Spleen (tissue), 11 donors: ENCODE measurements around the gene CLEC5A. TPM values are rescaled to one million over a fixed set of nuclear protein-coding genes. Genes with fewer than 3 reads are reported as not detected.
"Not testable (repeated sequence)": the region's sequence is repeated elsewhere in the genome, so short reads cannot be mapped to it uniquely, and the experiment has no call there.

Experiments
- DNase-seq: peaks from one replicate; pipeline ENCODE4 v3.0.0-alpha.2; 2020
- H3K27ac ChIP-seq, 8 donors: fragments of 200-600 bp; sonication (generic) in 7 of 8; 1 replicate in 4 of 8; 2 replicates in 4 of 8; pipeline versions ENCODE4 v1.5.0 to v1.8.0; 2016 to 2021; ENCODE audit warnings: inconsistent platforms in 4 of 8, mild to moderate bottlenecking in 4 of 8, moderate library complexity in 1 of 8
- H3K27me3 ChIP-seq, 7 donors: fragments of 200-600 bp; sonication (generic) in 6 of 7; replicated peaks in 1 of 7; 1 replicate in 4 of 7; 2 replicates in 3 of 7; pipeline versions ENCODE4 v1.5.0 to v1.8.0; 2016 to 2021; ENCODE audit warnings: inconsistent platforms in 3 of 7, mild to moderate bottlenecking in 1 of 7
- H3K36me3 ChIP-seq, 6 donors: fragments of 200-600 bp; sonication (generic) in 5 of 6; 1 replicate in 4 of 6; 2 replicates in 2 of 6; pipeline versions ENCODE4 v1.5.0 to v1.8.0; 2016 to 2021; ENCODE audit warnings: inconsistent platforms in 2 of 6
- H3K4me1 ChIP-seq, 6 donors: fragments of 200-600 bp; sonication (generic) in 5 of 6; 1 replicate in 3 of 6; 2 replicates in 3 of 6; pipeline versions ENCODE4 v1.5.0 to v1.8.0; 2016 to 2021; ENCODE audit warnings: inconsistent platforms in 3 of 6
- H3K4me3 ChIP-seq, 8 donors: fragments of 200-600 bp; sonication (generic) in 7 of 8; 1 replicate in 4 of 8; 2 replicates in 4 of 8; pipeline versions ENCODE4 v1.5.0 to v1.8.0; 2016 to 2021; ENCODE audit warnings: inconsistent platforms in 4 of 8, mild to moderate bottlenecking in 4 of 8, moderate library complexity in 2 of 8
- H3K9me3 ChIP-seq, 8 donors: fragments of 200-600 bp; sonication (generic) in 7 of 8; 1 replicate in 4 of 8; 2 replicates in 4 of 8; pipeline versions ENCODE4 v1.5.0 to v1.8.0; 2016 to 2021; ENCODE audit warnings: inconsistent platforms in 4 of 8
- CTCF ChIP-seq, 11 experiments: fragments of 200-600 bp in 7 of 11; fragments of 450-650 bp in 4 of 11; sonication (generic) in 4 of 11; IDR thresholded peaks in 8 of 11; conservative IDR thresholded peaks in 3 of 11; 1 replicate in 7 of 11; 2 replicates in 4 of 11; pipeline versions ENCODE4 v1.4.0 to v1.8.0; 2016 to 2021; ENCODE audit warnings: antibody characterized with exemption in 11 of 11, inconsistent platforms in 4 of 11, mild to moderate bottlenecking in 1 of 11
- POLR2A ChIP-seq, 3 donors: fragments of 450-650 bp; IDR thresholded peaks; one replicate each; pipeline ENCODE4 v1.5.1; 2017; ENCODE audit warnings: antibody characterized with exemption in 3 of 3, mild to moderate bottlenecking in 1 of 3
- POLR2AphosphoS5 ChIP-seq, 3 donors: sonication (generic); formaldehyde crosslinking; IDR thresholded peaks; one replicate each; pipeline ENCODE4 v1.5.1; 2017; ENCODE audit warnings: antibody characterized with exemption in 3 of 3
- WGBS, 5 donors: extraction: QIAGEN DNeasy Blood & Tissue Kit in 3 of 5; methylation state at CpG; one replicate each; pipeline versions ENCODE4 v1.1.5 to v1.1.7; 2013 to 2018; 5-methylcytosine and 5-hydroxymethylcytosine counted together
- intact Hi-C: fragments of 100-400 bp; cut with DNase I; formaldehyde crosslinking; loops from one replicate; pipeline ENCODE4 v1.15.0; 2023; ENCODE audit warnings: low total_unique reads
- polyA plus RNA-seq, 3 donors: library from polyadenylated mRNA; stranded (reverse); fragments of 200-250 nt; gene quantifications; one replicate each; pipeline ENCODE4 v1.2.1, GENCODE V29; 2013
- total RNA-seq, 7 donors: library from RNA; depleted of rRNA in 3 of 7; stranded (reverse); fragments of >200 nt in 3 of 7; fragmentation: NEBNext Ultra II Directional in 4 of 7; extraction: Animal tissue kit (Norgen Biotek cat#: 25700) in 4 of 7; gene quantifications; one replicate each; pipeline versions ENCODE4 v1.1.0 to v1.2.1, GENCODE V29; 2016 to 2021
- donor health status: healthy with polysubstance abuse.
- donor health status: DM: no; HTN: no; CAD: no; lungs with moderate emphysema.
- donor health status: DM: no; HTN: no; CAD: no.
- donor health status: Bipolar disorder and iron deficiency.
- donor health status: healthy.
- donor health status: DM: no; HTN: no; CAD: no.
- donor health status: DM: yes; HTN: yes; CAD: no.

Gene CLEC5A
- total and polyA plus RNA-seq, 10 donors, result 0.09 to 5.8 (median 0.91) TPM

GRCh38 chr7:141911391-141911790, 35.4 kb downstream of the CLEC5A start:
- TF ChIP-seq POLR2AphosphoS5 (IDR thresholded peaks at IDR 0.05), result no peak
- no peak for TF ChIP-seq POLR2A (IDR thresholded peaks at IDR 0.05)
- no peak for TF ChIP-seq CTCF (IDR thresholded peaks at IDR 0.05 in 8 of 11, conservative IDR thresholded peaks at IDR 0.05 in 3 of 11)
- Histone ChIP-seq H3K27ac (no peak overlapping the region), H3K4me1 (peaks cover 0 to 5% (median 0%) of the 10 kb centered on the region in 6 donors), H3K4me3 (no peak overlapping the region), H3K36me3 (no peaks in the 10 kb centered on the region), H3K27me3 (no peaks in the 10 kb centered on the region), H3K9me3 (no peaks in the 10 kb centered on the region)
- no peak for DNase-seq
- intact Hi-C loops, result no loop called here

GRCh38 chr7:141906285-141906684, 40.5 kb downstream of the CLEC5A start:
- Histone ChIP-seq H3K27me3 (no peaks in the 10 kb centered on the region), H3K9me3 (no peaks in the 10 kb centered on the region), H3K4me3 (no peak overlapping the region), H3K4me1 (no peaks in the 10 kb centered on the region), H3K36me3 (no peaks in the 10 kb centered on the region), H3K27ac (no peak overlapping the region)
- WGBS, 5 donors, result 77 to 91% (median 86%) methylated on average over 4 of the region's 4 CpGs
- TF ChIP-seq POLR2AphosphoS5 (IDR thresholded peaks at IDR 0.05), result no peak
- TF ChIP-seq POLR2A (IDR thresholded peaks at IDR 0.05), result no peak
- TF ChIP-seq CTCF (IDR thresholded peaks at IDR 0.05 in 8 of 11, conservative IDR thresholded peaks at IDR 0.05 in 3 of 11), result no peak
- DNase-seq, result no peak
- intact Hi-C loops, result no loop called here

- H3K4me1 ChIP-seq, intact Hi-C loops, H3K4me3 ChIP-seq, H3K27ac ChIP-seq, H3K27me3 ChIP-seq, DNase-seq, H3K36me3 ChIP-seq: not testable (repeated sequence)
- H3K9me3 ChIP-seq, result peaks cover 0 to 14% (median 4%) of the 10 kb centered on the region in 8 donors
- 87 to 100% (median 90%) methylated on average over 2 to 3 of the region's 3 CpGs; no CpG with 5 or more reads in 1 of the 5 donors for WGBS, 5 donors
Measured at GRCh38 chr7:141899366-141899765, 47.4 kb downstream of the CLEC5A start.

- Histone ChIP-seq H3K9me3 (no peaks in the 10 kb centered on the region), H3K27me3 (no peaks in the 10 kb centered on the region), H3K36me3 (no peaks in the 10 kb centered on the region), H3K27ac (no peak overlapping the region), H3K4me1 (peaks cover 0 to 5% (median 0%) of the 10 kb centered on the region in 6 donors), H3K4me3 (no peak overlapping the region)
- 45 to 74% (median 55%) methylated on average over 3 of the region's 3 CpGs for WGBS, 5 donors
- DNase-seq, result no peak
- TF ChIP-seq POLR2AphosphoS5 (IDR thresholded peaks at IDR 0.05) (no peak), CTCF (IDR thresholded peaks at IDR 0.05 in 8 of 11, conservative IDR thresholded peaks at IDR 0.05 in 3 of 11) (no peak), POLR2A (IDR thresholded peaks at IDR 0.05) (no peak)
- intact Hi-C loops, result no loop called here
Measured at GRCh38 chr7:141891336-141891735, 55.4 kb downstream of the CLEC5A start.

- intact Hi-C loops, result no loop called here
- Histone ChIP-seq H3K27me3 (no peaks in the 10 kb centered on the region), H3K9me3 (no peaks in the 10 kb centered on the region), H3K4me3 (no peak overlapping the region), H3K27ac (peak overlapping the region in 4 of 8 donors; percentile 53 to 76 (median 72)), H3K36me3 (no peaks in the 10 kb centered on the region), H3K4me1 (peaks cover 0 to 5% (median 0%) of the 10 kb centered on the region in 6 donors)
- no peak for TF ChIP-seq CTCF (IDR thresholded peaks at IDR 0.05 in 8 of 11, conservative IDR thresholded peaks at IDR 0.05 in 3 of 11)
- no peak for TF ChIP-seq POLR2A (IDR thresholded peaks at IDR 0.05)
- no peak for TF ChIP-seq POLR2AphosphoS5 (IDR thresholded peaks at IDR 0.05)
- no peak for DNase-seq
- 51 to 91% (median 68%) methylated on average over 1 of the region's 1 CpG for WGBS, 5 donors
Measured at GRCh38 chr7:141889321-141889720, 57.5 kb downstream of the CLEC5A start.
